K562 (cell line): ENCODE measurements around the gene PRSS48. TPM values are rescaled to one million over a fixed set of nuclear protein-coding genes. Genes with fewer than 3 reads are reported as not detected.

Source experiments
- ATAC-seq: fragments of 200-7000 bp; cut with Tn5 transposase; 3 replicates; pipeline ENCODE4 v1.9.1; 2020; ENCODE audit warnings: moderate library complexity
- BruUV-seq: library from RNA; stranded (reverse); fragments of 400-500 nt; replicated peaks from 2 replicates; lab custom pipeline; 2021; lab: Mats Ljungman, UMichigan
- CTCF ChIA-PET: fragments of 300-600 bp; formaldehyde crosslinking; extraction: SDS; loops from one replicate; lab custom pipeline; 2021; ENCODE audit warnings: low intra/inter-chr PET ratio; lab: Yijun Ruan, JAX
- POLR2A ChIA-PET: fragments of 300-600, 350-650 bp; sonication (Branson Sonifier 250); formaldehyde crosslinking; extraction: SDS; loops from one replicate; lab custom pipeline; 2021; ENCODE audit warnings: antibody characterized with exemption, inconsistent platforms; lab: Yijun Ruan, JAX
- DNase-seq, 4 experiments: peaks; one replicate each; pipeline versions ENCODE4 v3.0.0 to v3.0.0-alpha.2; 2011 to 2018; ENCODE audit warnings: low spot score in 3 of 4, mixed read lengths in 3 of 4; ENCODE audit errors: extremely low read depth in 1 of 4
- FAIRE-seq: peaks from 2 replicates; lab custom pipeline; 2011; peaks lifted over from hg19 to GRCh38; lab: Jason Lieb, UNC
- H2AFZ ChIP-seq: 2 replicates; pipeline ENCODE4 v1.6.0; 2011; ENCODE audit warnings: low read depth, low read length, control low read depth, inconsistent platforms
- H3K27ac ChIP-seq: fragments of 200-600 bp; 3 replicates; pipeline ENCODE4 v1.8.0; 2011; ENCODE audit warnings: low read depth, mild to moderate bottlenecking, control low read depth, inconsistent platforms, low read length, moderate library complexity, mixed read lengths; ENCODE audit errors: extremely low read depth
- H3K27me3 ChIP-seq, 2 experiments: fragments of 300-600 bp in 1 of 2; 2 replicates in 1 of 2; 3 replicates in 1 of 2; pipeline versions ENCODE4 v1.6.0 to v1.8.0; 2011; ENCODE audit warnings: inconsistent platforms in 2 of 2, low read length in 2 of 2, mild to moderate bottlenecking in 1 of 2, mixed read lengths in 1 of 2, moderate library complexity in 1 of 2; ENCODE audit not compliant: control insufficient read depth in 2 of 2, insufficient read depth in 2 of 2
- H3K36me3 ChIP-seq: fragments of 300-600 bp; 3 replicates; pipeline ENCODE4 v1.8.0; 2011; ENCODE audit warnings: mild to moderate bottlenecking, low read length, inconsistent platforms; ENCODE audit not compliant: control insufficient read depth, insufficient read depth
- H3K4me1 ChIP-seq, 2 experiments: fragments of 200-600 bp in 1 of 2; replicated peaks in 1 of 2; 2 replicates in 1 of 2; 3 replicates in 1 of 2; pipeline versions ENCODE4 v1.5.1 to v1.8.0; 2011; ENCODE audit warnings: inconsistent platforms in 2 of 2, low read length in 2 of 2, mild to moderate bottlenecking in 1 of 2, mixed read lengths in 1 of 2, moderate library complexity in 1 of 2; ENCODE audit not compliant: control insufficient read depth in 2 of 2, insufficient read depth in 2 of 2
- H3K4me2 ChIP-seq: 2 replicates; pipeline ENCODE4 v1.6.1; 2011; ENCODE audit warnings: low read length, control low read depth, inconsistent platforms, mixed read lengths; ENCODE audit not compliant: insufficient read depth
- H3K4me3 ChIP-seq: fragments of 200-600 bp; sonication (generic), shearing (Covaris generic); 2 replicates; pipeline ENCODE4 v1.5.1; 2016; ENCODE audit warnings: control low read depth, inconsistent platforms
- H3K79me2 ChIP-seq: fragments of 200-600 bp; 3 replicates; pipeline ENCODE4 v1.8.0; 2011; ENCODE audit warnings: low read length, inconsistent platforms; ENCODE audit not compliant: control insufficient read depth, insufficient read depth
- H3K9ac ChIP-seq, 2 experiments: 2 replicates each; pipeline versions ENCODE4 v1.6.0 to v1.6.1; 2011; ENCODE audit warnings: low read depth in 2 of 2, low read length in 2 of 2, control low read depth in 1 of 2, inconsistent platforms in 1 of 2, mild to moderate bottlenecking in 1 of 2, mixed read lengths in 1 of 2; ENCODE audit not compliant: insufficient read depth in 1 of 2
- H3K9me1 ChIP-seq: one replicate; pipeline ENCODE4 v1.6.0; 2011; ENCODE audit warnings: inconsistent platforms, mild to moderate bottlenecking, low read length, moderate library complexity; ENCODE audit not compliant: control insufficient read depth, insufficient read depth
- H3K9me3 ChIP-seq: replicated peaks from 2 replicates; pipeline ENCODE4 v1.5.1; 2011; ENCODE audit warnings: low read depth, low read length, inconsistent platforms; ENCODE audit not compliant: control insufficient read depth, insufficient read depth
- H4K20me1 ChIP-seq: replicated peaks from 2 replicates; pipeline ENCODE4 v1.6.1; 2011; ENCODE audit warnings: low read length, inconsistent platforms, mixed read lengths; ENCODE audit not compliant: control insufficient read depth, insufficient read depth
- BCOR ChIP-seq: fragments of 450-650 bp; IDR thresholded peaks from 2 replicates; pipeline ENCODE4 v1.6.1; 2016
- CBX2 ChIP-seq: fragments of 200-600 bp; sonication (generic); IDR thresholded peaks from one replicate; pipeline ENCODE4 v1.6.1; 2012; ENCODE audit warnings: mild to moderate bottlenecking, low read length, inconsistent platforms; ENCODE audit not compliant: insufficient read depth, poor library complexity, severe bottlenecking
- FOXO4 ChIP-seq: fragments of 450-650 bp; formaldehyde crosslinking; IDR thresholded peaks from 2 replicates; pipeline ENCODE4 v1.4.0; 2020; ENCODE audit warnings: mild to moderate bottlenecking, moderate library complexity
- GABPB1 ChIP-seq: sonication (generic); formaldehyde crosslinking; IDR thresholded peaks from 2 replicates; pipeline ENCODE4 v1.8.0; 2022; ENCODE audit warnings: mild to moderate bottlenecking, missing genetic modification reagents
- JUND ChIP-seq, 2 experiments: IDR thresholded peaks; 2 replicates in 1 of 2; 3 replicates in 1 of 2; pipeline ENCODE4 v1.6.1; 2011; ENCODE audit warnings: borderline replicate concordance in 2 of 2, low read depth in 2 of 2, low read length in 2 of 2, improper control_type of control experiment in 1 of 2, missing biosample characterization in 1 of 2, missing genetic modification characterization in 1 of 2, missing genetic modification reagents in 1 of 2
- MTF1 ChIP-seq: fragments of 250-450 bp; sonication (Bioruptor Pico); IDR thresholded peaks from 2 replicates; pipeline ENCODE4 v1.9.0; 2021; ENCODE audit warnings: moderate library complexity, mild to moderate bottlenecking, inconsistent platforms, borderline replicate concordance
- NCOA2 ChIP-seq, 2 experiments: fragments of 450-650 bp; IDR thresholded peaks; 2 replicates each; pipeline ENCODE4 v1.6.1; 2018; ENCODE audit warnings: mild to moderate bottlenecking in 2 of 2, moderate library complexity in 1 of 2; ENCODE audit not compliant: partially characterized antibody in 2 of 2
- PURB ChIP-seq: sonication (generic); formaldehyde crosslinking; IDR thresholded peaks from 2 replicates; pipeline ENCODE4 v1.9.0; 2021; ENCODE audit warnings: low read depth, mild to moderate bottlenecking, missing genetic modification reagents
- SPI1 ChIP-seq: IDR thresholded peaks from 2 replicates; pipeline ENCODE4 v1.6.1; 2011; ENCODE audit warnings: low read depth, low read length, control low read depth, borderline replicate concordance
- TAF7 ChIP-seq: fragments of 450-650 bp; IDR thresholded peaks from 2 replicates; pipeline ENCODE4 v1.6.1; 2016; ENCODE audit warnings: missing genetic modification characterization, missing compliant biosample characterization
- TCF15 ChIP-seq: fragments of 250-450 bp; sonication (Bioruptor Pico); IDR thresholded peaks from 2 replicates; pipeline ENCODE4 v1.8.0; 2022; ENCODE audit warnings: moderate library complexity, mild to moderate bottlenecking, inconsistent platforms
- TCF7 ChIP-seq: sonication (generic); IDR thresholded peaks from 2 replicates; pipeline ENCODE4 v1.6.1; 2016; ENCODE audit warnings: antibody characterized with exemption, borderline replicate concordance
- ZNF644 ChIP-seq: fragments of 200-800 bp; sonication (Bioruptor generic); IDR thresholded peaks from 2 replicates; pipeline ENCODE4 v1.6.1; 2016; ENCODE audit warnings: low read depth, missing genetic modification characterization, missing compliant biosample characterization
- ZNF695 ChIP-seq: fragments of 450-650 bp; formaldehyde crosslinking; IDR thresholded peaks from 2 replicates; pipeline ENCODE4 v1.4.0; 2020; ENCODE audit warnings: mild to moderate bottlenecking, moderate library complexity
- WGBS: fragments of 100-300 bp; shearing (Covaris generic); methylation state at CpG from one replicate; pipeline ENCODE4 v1.1.6; 2016; ENCODE audit warnings: low coverage, mixed read lengths; ENCODE audit not compliant: insufficient coverage; ENCODE audit errors: missing lambda C conversion rate; 5-methylcytosine and 5-hydroxymethylcytosine counted together
- in situ Hi-C: fragments of 300-500 bp; cut with MboI; formaldehyde crosslinking; loops from 4 replicates; pipeline ENCODE4 v1.15.0; 2018; ENCODE audit warnings: inconsistent platforms, mixed read lengths
- intact Hi-C: fragments of 100-400 bp; cut with micrococcal nuclease; formaldehyde crosslinking; loops from 2 replicates; pipeline ENCODE4 v1.14.2; 2022
- polyA plus RNA-seq, 8 experiments: library from polyadenylated mRNA; depleted of rRNA in 4 of 8; stranded (reverse) in 5 of 8; unstranded in 3 of 8; fragments of >200 nt; fragmentation: Nextera tagmentation in 2 of 8; fragmentation: Illumina TruSeq in 1 of 8; extraction: Ambion mirVana in 2 of 8; extraction: Trizol in 1 of 8; gene quantifications; 2 replicates each; pipeline versions ENCODE4 v1.2.1 to v1.2.3, GENCODE V29; 2011 to 2014; ENCODE audit warnings: inconsistent platforms in 1 of 8, missing spikeins in 1 of 8
- total RNA-seq, 7 experiments: library from RNA; depleted of rRNA in 6 of 7; stranded (reverse); fragments of >200 nt in 6 of 7; fragmentation: Illumina TruSeq in 2 of 7; extraction: Trizol in 2 of 7; gene quantifications; 2 replicates each; pipeline versions ENCODE4 v1.2.1 to v1.2.3, GENCODE V29; 2011 to 2021; ENCODE audit warnings: low replicate concordance in 1 of 7

Gene PRSS48
- total and polyA plus RNA-seq, 9 of the 15 experiments (the other 6 are each of a cell fraction or from before 2014, with no cell fraction given) = not detected

GRCh38 chr4:151314479-151314878 is 37.5 kb downstream of the PRSS48 start (continued):
- TF ChIP-seq TAF7 (tag) = no peak
- TF ChIP-seq CBX2 = no peak
- TF ChIP-seq GABPB1 (CRISPR knock-in tag) = no peak
- TF ChIP-seq BCOR = no peak
- TF ChIP-seq NCOA2 (IDR thresholded peaks at IDR 0.05; ENCODE audit: partially characterized antibody in 2 of 2) = no peak
- TF ChIP-seq TCF15 (CRISPR knock-in tag) = no peak
- no peak for TF ChIP-seq FOXO4

GRCh38 chr4:151315212-151315886 is 38.4 kb downstream of the PRSS48 start:
- intact Hi-C loops (no loop called here), in situ Hi-C loops (no loop called here)
- no peaks in the 10 kb centered on the region for H3K4me1 ChIP-seq
- no peaks in the 10 kb centered on the region for H3K79me2 ChIP-seq
- no peak for DNase-seq
- CTCF ChIA-PET = no interaction called here
- FAIRE-seq = no peak
- H3K4me2 ChIP-seq = no peak overlapping the region
- no TSS peak for BruUV-seq
- H3K4me3 ChIP-seq = no peak overlapping the region
- no peak overlapping the region for H3K27ac ChIP-seq
- H2AFZ ChIP-seq = no peak overlapping the region
- H4K20me1 ChIP-seq = no peaks in the 10 kb centered on the region
- 0% methylated on average over 2 of the region's 2 CpGs for WGBS
- TF ChIP-seq ZNF644 (tag) = no peak
- TF ChIP-seq JUND (IDR thresholded peaks at IDR 0.05; ENCODE audit: borderline replicate concordance, low read depth, low read length) = no peak
- no peak for TF ChIP-seq JUND (tag; IDR thresholded peaks at IDR 0.05; ENCODE audit: borderline replicate concordance, low read depth, low read length)
- no peak for TF ChIP-seq TCF7
- TF ChIP-seq PURB (CRISPR knock-in tag) = no peak
- no peak for TF ChIP-seq SPI1
- TF ChIP-seq MTF1 (CRISPR knock-in tag) = no peak
- TF ChIP-seq ZNF695 (CRISPR knock-in tag) = no peak
- H3K36me3 ChIP-seq = no peaks in the 10 kb centered on the region
- no peaks in the 10 kb centered on the region for H3K27me3 ChIP-seq
- no peak overlapping the region for H3K9ac ChIP-seq
- no peak for ATAC-seq
- no peaks in the 10 kb centered on the region for H3K9me1 ChIP-seq
- no peaks in the 10 kb centered on the region for H3K9me3 ChIP-seq
- POLR2A ChIA-PET = interaction anchor here (0.6 kb wide), 1 partner anchor 172 kb away, joined by 3 read pairs; no protein-coding TSS in a partner anchor
